PC-9 (cell line): ENCODE data around the gene KLHL26. TPM values are rescaled to one million over a fixed set of nuclear protein-coding genes. Genes with fewer than 3 reads are reported as not detected.

Experiments used
- BruUV-seq: library from RNA; stranded (reverse); fragments of 400-500 nt; replicated peaks from 2 replicates; lab custom pipeline; 2021; lab: Mats Ljungman, UMichigan
- CTCF ChIA-PET: fragments of 300-600 bp; sonication (Branson Sonifier 250); formaldehyde crosslinking; loops from one replicate; lab custom pipeline; 2022; ENCODE audit warnings: antibody characterized with exemption; lab: Charles Lee
- POLR2A ChIA-PET: fragments of 300-600 bp; sonication (Branson Sonifier 250); formaldehyde crosslinking; loops from one replicate; lab custom pipeline; 2022; ENCODE audit warnings: antibody characterized with exemption; ENCODE audit not compliant: unreplicated experiment; lab: Charles Lee
- DNase-seq, 2 experiments: peaks; one replicate each; pipeline versions ENCODE4 v3.0.0 to v3.0.0-alpha.2; 2015 to 2022; ENCODE audit warnings: mixed read lengths in 1 of 2
- H2AFZ ChIP-seq: fragments of 200-600 bp; sonication (generic); 2 replicates; pipeline ENCODE4 v1.8.1; 2017; ENCODE audit warnings: antibody characterized with exemption
- H3F3A ChIP-seq: fragments of 200-600 bp; sonication (generic); 2 replicates; pipeline ENCODE4 v1.8.1; 2017; ENCODE audit warnings: antibody characterized with exemption, mild to moderate bottlenecking, low read depth; ENCODE audit not compliant: insufficient read depth
- H3K27ac ChIP-seq: fragments of 200-600 bp; sonication (generic); 2 replicates; pipeline ENCODE4 v1.6.1; 2016; ENCODE audit warnings: mixed run types
- H3K27me3 ChIP-seq: fragments of 200-600 bp; sonication (generic); 2 replicates; pipeline ENCODE4 v1.6.1; 2016; ENCODE audit warnings: low read depth, mixed run types; ENCODE audit not compliant: insufficient read depth
- H3K36me3 ChIP-seq: fragments of 200-600 bp; sonication (generic); 2 replicates; pipeline ENCODE4 v1.6.1; 2016; ENCODE audit warnings: low read depth, mixed run types
- H3K4me1 ChIP-seq: fragments of 200-600 bp; sonication (generic); replicated peaks from 2 replicates; pipeline ENCODE4 v1.6.1; 2016; ENCODE audit warnings: mixed run types; ENCODE audit not compliant: insufficient read depth
- H3K4me2 ChIP-seq: fragments of 200-600 bp; sonication (generic); 2 replicates; pipeline ENCODE4 v1.6.1; 2017; ENCODE audit warnings: mixed run types
- H3K4me3 ChIP-seq: fragments of 200-600 bp; sonication (generic); 2 replicates; pipeline ENCODE4 v1.6.1; 2016; ENCODE audit warnings: mixed run types
- H3K79me2 ChIP-seq: fragments of 200-600 bp; sonication (generic); 2 replicates; pipeline ENCODE4 v1.6.1; 2017; ENCODE audit warnings: low read depth, mixed run types
- H3K9me2 ChIP-seq: fragments of 200-600 bp; sonication (generic); 2 replicates; pipeline ENCODE4 v1.8.1; 2017; ENCODE audit warnings: mild to moderate bottlenecking; ENCODE audit not compliant: insufficient read depth
- H3K9me3 ChIP-seq: fragments of 200-600 bp; sonication (generic); 2 replicates; pipeline ENCODE4 v1.8.1; 2016; ENCODE audit warnings: low read depth; ENCODE audit not compliant: insufficient read depth
- H4K20me1 ChIP-seq: fragments of 200-600 bp; sonication (generic); 2 replicates; pipeline ENCODE4 v1.8.1; 2017; ENCODE audit not compliant: insufficient read depth
- EZH2 ChIP-seq: fragments of 200-600 bp; sonication (generic); IDR thresholded peaks from 2 replicates; pipeline ENCODE4 v1.8.0; 2017; ENCODE audit warnings: antibody characterized with exemption, low read depth
- intact Hi-C: fragments of 100-400 bp; cut with micrococcal nuclease; formaldehyde crosslinking; loops from one replicate; pipeline ENCODE4 v1.10.0; 2022; ENCODE audit not compliant: unreplicated experiment
- total RNA-seq: library from RNA; stranded (reverse); gene quantifications from 2 replicates; pipeline ENCODE4 v1.2.3, GENCODE V29; 2021
- TF ChIP-seq, protein P1 (sequence below): fragments of 200-600 bp; sonication (generic); conservative IDR thresholded peaks from 2 replicates; pipeline ENCODE4 v1.6.1; 2017; ENCODE audit warnings: mixed run types, antibody characterized with exemption, mild to moderate bottlenecking, moderate library complexity

The KLHL26 gene
- total RNA-seq, 1 experiment from 2014 or later: 11.8 TPM

DNA sequence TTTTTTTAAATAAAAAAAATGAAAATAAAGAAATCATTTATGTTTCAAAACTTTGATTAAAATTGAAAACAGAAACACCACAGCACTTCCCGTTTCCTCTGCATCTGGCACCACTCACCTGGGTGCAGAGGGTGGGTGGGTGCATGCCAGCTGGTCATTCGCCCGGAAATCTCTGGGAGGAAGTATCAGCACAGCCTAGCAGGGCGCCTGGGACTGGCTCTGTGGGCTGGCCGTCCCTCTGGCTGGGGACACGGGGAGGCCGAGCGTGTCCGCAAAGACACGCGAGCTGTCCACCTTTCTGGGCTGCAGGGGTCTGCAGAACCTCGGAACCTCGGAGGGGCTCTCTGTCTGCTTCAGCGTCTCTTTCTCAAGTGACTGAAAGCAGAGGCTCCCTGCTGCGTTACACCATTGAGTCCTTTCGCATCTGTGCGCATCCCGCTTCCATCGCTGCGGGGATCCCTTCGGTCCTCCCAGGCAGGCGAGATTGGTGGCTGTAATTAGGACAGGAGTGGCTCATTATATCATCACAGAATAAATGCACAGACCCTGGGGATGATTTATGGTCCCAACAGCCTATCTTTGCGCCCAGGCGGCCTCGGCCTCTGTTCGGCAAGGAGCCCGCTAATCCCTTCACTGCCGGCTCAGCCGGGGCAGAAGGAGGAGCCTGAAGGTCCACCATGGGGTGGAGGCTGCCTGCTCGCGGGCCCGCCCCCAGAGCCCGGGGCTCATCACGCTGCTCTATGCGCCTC, 63.8 kb downstream of the KLHL26 start:
- no peak overlapping the region for H3K4me3 ChIP-seq
- no peaks in the 10 kb centered on the region for H3K36me3 ChIP-seq
- DNase-seq: no peak
- H2AFZ ChIP-seq: no peak overlapping the region
- peaks cover 48% of the 10 kb centered on the region for H4K20me1 ChIP-seq
- ChIA-PET POLR2A (no interaction called here), CTCF (no interaction called here)
- H3K9me2 ChIP-seq: no peaks in the 10 kb centered on the region
- BruUV-seq: no TSS peak
- no peaks in the 10 kb centered on the region for H3K9me3 ChIP-seq
- H3F3A ChIP-seq: peaks cover 8% of the 10 kb centered on the region; the same call in 1 of the 2 replicates
- H3K27ac ChIP-seq: no peak overlapping the region
- H3K4me2 ChIP-seq: no peak overlapping the region
- peaks cover 12% of the 10 kb centered on the region; the same call in 1 of the 2 replicates for H3K4me1 ChIP-seq
- H3K27me3 ChIP-seq: no peaks in the 10 kb centered on the region
- TF ChIP-seq, protein P1, sequence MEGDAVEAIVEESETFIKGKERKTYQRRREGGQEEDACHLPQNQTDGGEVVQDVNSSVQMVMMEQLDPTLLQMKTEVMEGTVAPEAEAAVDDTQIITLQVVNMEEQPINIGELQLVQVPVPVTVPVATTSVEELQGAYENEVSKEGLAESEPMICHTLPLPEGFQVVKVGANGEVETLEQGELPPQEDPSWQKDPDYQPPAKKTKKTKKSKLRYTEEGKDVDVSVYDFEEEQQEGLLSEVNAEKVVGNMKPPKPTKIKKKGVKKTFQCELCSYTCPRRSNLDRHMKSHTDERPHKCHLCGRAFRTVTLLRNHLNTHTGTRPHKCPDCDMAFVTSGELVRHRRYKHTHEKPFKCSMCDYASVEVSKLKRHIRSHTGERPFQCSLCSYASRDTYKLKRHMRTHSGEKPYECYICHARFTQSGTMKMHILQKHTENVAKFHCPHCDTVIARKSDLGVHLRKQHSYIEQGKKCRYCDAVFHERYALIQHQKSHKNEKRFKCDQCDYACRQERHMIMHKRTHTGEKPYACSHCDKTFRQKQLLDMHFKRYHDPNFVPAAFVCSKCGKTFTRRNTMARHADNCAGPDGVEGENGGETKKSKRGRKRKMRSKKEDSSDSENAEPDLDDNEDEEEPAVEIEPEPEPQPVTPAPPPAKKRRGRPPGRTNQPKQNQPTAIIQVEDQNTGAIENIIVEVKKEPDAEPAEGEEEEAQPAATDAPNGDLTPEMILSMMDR: no peak
- no peak for TF ChIP-seq EZH2
- intact Hi-C loops: no loop called here
- peaks cover 13% of the 10 kb centered on the region; the same call in 1 of the 2 replicates for H3K79me2 ChIP-seq

DNA sequence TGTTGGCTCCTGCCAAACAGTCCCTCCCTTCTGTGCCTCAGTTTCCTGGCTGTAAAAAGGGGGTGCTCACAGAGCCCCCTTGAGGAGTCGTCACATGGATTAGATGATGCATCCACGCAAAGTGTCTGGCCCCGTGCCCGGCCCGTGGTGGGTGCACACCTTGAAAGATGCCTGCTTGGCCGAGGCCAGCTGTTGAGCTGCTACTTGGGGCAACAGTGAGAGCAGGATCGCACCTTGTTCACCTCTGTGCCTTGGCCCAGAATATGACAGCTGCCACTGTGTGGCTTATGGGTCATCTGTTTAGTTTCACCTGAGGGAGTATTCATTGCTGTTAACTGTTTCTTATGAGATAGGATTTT, 64.4 kb downstream of the KLHL26 start:
- peaks cover 14% of the 10 kb centered on the region; the same call in 1 of the 2 replicates for H3K79me2 ChIP-seq
- no peak overlapping the region for H2AFZ ChIP-seq
- no TSS peak for BruUV-seq
- no peaks in the 10 kb centered on the region for H3K9me2 ChIP-seq
- no peak for DNase-seq
- H3F3A ChIP-seq: peaks cover 8% of the 10 kb centered on the region; the same call in 1 of the 2 replicates
- H3K4me3 ChIP-seq: no peak overlapping the region
- no peaks in the 10 kb centered on the region for H3K27me3 ChIP-seq
- H4K20me1 ChIP-seq: peaks cover 43% of the 10 kb centered on the region
- TF ChIP-seq EZH2: no peak
- TF ChIP-seq, protein P1: no peak
- peaks cover 12% of the 10 kb centered on the region; the same call in 1 of the 2 replicates for H3K4me1 ChIP-seq
- H3K27ac ChIP-seq: no peak overlapping the region
- ChIA-PET POLR2A (no interaction called here), CTCF (interaction anchor here (0.7 kb wide), 1 partner anchor 250 kb away, joined by 7 read pairs; no protein-coding TSS in a partner anchor)
- intact Hi-C loops: no loop called here
- no peak overlapping the region for H3K4me2 ChIP-seq
- H3K9me3 ChIP-seq: no peaks in the 10 kb centered on the region
- no peaks in the 10 kb centered on the region for H3K36me3 ChIP-seq

DNA sequence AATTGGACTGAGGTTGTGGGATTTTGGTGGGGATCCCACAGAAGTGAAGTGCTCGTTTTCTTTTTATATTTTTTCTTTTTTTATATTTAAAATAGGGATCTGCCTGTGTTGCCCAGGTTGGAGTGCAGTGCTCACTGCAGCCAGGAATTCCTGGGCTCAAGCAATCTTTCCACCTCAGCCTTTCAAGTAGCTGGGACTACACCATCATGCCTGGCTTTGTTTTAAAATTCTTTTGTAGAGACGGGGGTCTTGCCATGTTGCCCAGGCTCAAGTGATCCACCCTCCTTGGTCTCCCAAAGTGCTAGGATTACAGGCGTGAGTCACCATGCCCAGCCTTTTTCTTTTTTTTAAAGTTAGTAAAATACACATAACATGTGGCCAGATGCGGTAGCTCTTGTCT, 67.2 kb downstream of the KLHL26 start:
- Histone ChIP-seq H4K20me1 (peaks cover 24% of the 10 kb centered on the region), H3K79me2 (peaks cover 17% of the 10 kb centered on the region; the same call in 1 of the 2 replicates), H3K9me3 (no peaks in the 10 kb centered on the region), H2AFZ (no peak overlapping the region), H3K27me3 (no peaks in the 10 kb centered on the region), H3K4me2 (no peak overlapping the region), H3K27ac (no peak overlapping the region), H3F3A (peaks cover 8% of the 10 kb centered on the region; the same call in 1 of the 2 replicates), H3K4me3 (no peak overlapping the region), H3K4me1 (peaks cover 6% of the 10 kb centered on the region; the same call in 1 of the 2 replicates), H3K36me3 (no peaks in the 10 kb centered on the region), H3K9me2 (no peaks in the 10 kb centered on the region)
- no peak for DNase-seq
- intact Hi-C loops: no loop called here
- CTCF ChIA-PET: interaction anchor here (0.6 kb wide), 1 partner anchor 320 kb away, joined by 3 read pairs; no protein-coding TSS in a partner anchor
- TF ChIP-seq, protein P1: no peak
- no peak for TF ChIP-seq EZH2
- POLR2A ChIA-PET: no interaction called here
- no TSS peak for BruUV-seq
